Naive thymus-derived CD8-positive, alpha-beta T cell (primary cell): ENCODE results near the gene C5orf63. TPM values are rescaled to one million over a fixed set of nuclear protein-coding genes. Genes with fewer than 3 reads are reported as not detected.

Source experiments
- ATAC-seq, 2 donors: fragments of 150-1000 bp; cut with Tn5 transposase in 1 of 2; sonication (Bioruptor Pico), chemical (Tn5 transposase) in 1 of 2; 1 replicate in 1 of 2; 2 replicates in 1 of 2; pipeline ENCODE4 v1.10.0; 2021; ENCODE audit warnings: mild to moderate bottlenecking in 2 of 2, moderate library complexity in 2 of 2
- POLR2A ChIA-PET: fragments of 350-600 bp; sonication (Branson Sonifier 250); formaldehyde crosslinking; loops from one replicate; lab custom pipeline; 2021; ENCODE audit warnings: antibody characterized with exemption; lab: Charles Lee
- DNase-seq, 10 donors: peaks; one replicate each; pipeline versions ENCODE4 v3.0.0 to v3.0.0-alpha.2; 2020 to 2022
- H3K27ac Mint-ChIP-seq, 10 donors: one replicate each; pipeline ENCODE4 v1.8.0; 2020 to 2022; ENCODE audit warnings: mild to moderate bottlenecking in 10 of 10, mixed read lengths in 10 of 10, moderate library complexity in 4 of 10, inconsistent platforms in 1 of 10
- H3K27me3 Mint-ChIP-seq, 5 donors: one replicate each; pipeline ENCODE4 v1.8.0; 2021 to 2022; ENCODE audit warnings: mixed read lengths in 5 of 5
- H3K36me3 Mint-ChIP-seq, 3 donors: one replicate each; pipeline ENCODE4 v1.8.0; 2020 to 2022; ENCODE audit warnings: mixed read lengths in 3 of 3, mild to moderate bottlenecking in 2 of 3, inconsistent platforms in 1 of 3
- H3K4me1 Mint-ChIP-seq, 4 donors: one replicate each; pipeline ENCODE4 v1.8.0; 2021 to 2022; ENCODE audit warnings: mixed read lengths in 4 of 4
- H3K4me3 Mint-ChIP-seq, 10 donors: one replicate each; pipeline ENCODE4 v1.8.0; 2020 to 2022; ENCODE audit warnings: mild to moderate bottlenecking in 10 of 10, mixed read lengths in 10 of 10, moderate library complexity in 6 of 10, inconsistent platforms in 1 of 10
- H3K9me3 Mint-ChIP-seq, 9 donors: one replicate each; pipeline ENCODE4 v1.8.0; 2020 to 2022; ENCODE audit warnings: mixed read lengths in 9 of 9, mild to moderate bottlenecking in 3 of 9, inconsistent platforms in 1 of 9, moderate library complexity in 1 of 9
- polyA plus RNA-seq, 3 donors: library from polyadenylated mRNA; unstranded; fragments of 300-500 nt; fragmentation: Illumina TruSeq; gene quantifications; one replicate each; pipeline ENCODE4 v1.2.3, GENCODE V29; 2021
- total RNA-seq, 8 experiments: library from RNA in 2 of 8; stranded (reverse) in 2 of 8; gene quantifications; one replicate each; pipeline ENCODE4 v1.2.3 and lab custom pipeline; 2021 to 2026

The C5orf63 gene
- total and polyA plus RNA-seq, 5 experiments from 2014 or later = 4.2 to 23.7 (median 5.7) TPM

DNA sequence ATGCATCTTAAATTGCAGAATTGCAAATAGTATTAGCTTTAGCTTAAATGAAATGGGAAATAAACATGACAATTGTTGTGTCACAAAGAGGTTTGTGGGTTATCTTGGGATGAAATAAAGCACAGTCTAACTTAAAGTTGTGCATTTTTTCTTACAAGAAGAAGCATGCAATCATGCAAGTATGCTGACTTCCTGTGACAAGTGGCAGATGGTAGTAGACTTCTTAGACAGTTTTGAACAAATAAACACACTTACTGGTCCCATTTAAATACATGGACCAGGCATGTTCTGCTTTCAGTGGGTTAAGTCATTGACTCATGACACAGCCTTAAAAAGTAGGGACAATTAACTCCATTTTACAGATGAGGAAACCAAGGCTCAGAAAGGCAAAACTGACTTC is 15.9 kb upstream of the C5orf63 start:
- no peaks in the 10 kb centered on the region for H3K9me3 Mint-ChIP-seq
- peaks cover 0 to 2% (median 0%) of the 10 kb centered on the region in 5 donors for H3K27me3 Mint-ChIP-seq
- H3K27ac Mint-ChIP-seq = peak overlapping the region in 6 of 10 donors; percentile 17 to 77 (median 60)
- peak in 1 of 2 donors; percentile 36 for ATAC-seq
- DNase-seq = no peak
- no peaks in the 10 kb centered on the region for H3K36me3 Mint-ChIP-seq
- H3K4me1 Mint-ChIP-seq = peaks cover 4 to 15% (median 10%) of the 10 kb centered on the region in 4 donors
- H3K4me3 Mint-ChIP-seq = no peak overlapping the region
- POLR2A ChIA-PET = no interaction called here

GRCh38 chr5:127088251-127088650 is 14.9 kb upstream of the C5orf63 start:
- Mint-ChIP-seq H3K4me1 (peaks cover 4 to 15% (median 10%) of the 10 kb centered on the region in 4 donors), H3K27me3 (peaks cover 0 to 2% (median 0%) of the 10 kb centered on the region in 5 donors), H3K4me3 (no peak overlapping the region), H3K27ac (peak overlapping the region in 1 of 10 donors; percentile 15), H3K36me3 (no peaks in the 10 kb centered on the region), H3K9me3 (no peaks in the 10 kb centered on the region)
- ATAC-seq (no peak), DNase-seq (no peak)
- POLR2A ChIA-PET = interaction anchor here (0.5 kb wide), 1 partner anchor 466 kb away, joined by 5 read pairs; no protein-coding TSS in a partner anchor

DNA sequence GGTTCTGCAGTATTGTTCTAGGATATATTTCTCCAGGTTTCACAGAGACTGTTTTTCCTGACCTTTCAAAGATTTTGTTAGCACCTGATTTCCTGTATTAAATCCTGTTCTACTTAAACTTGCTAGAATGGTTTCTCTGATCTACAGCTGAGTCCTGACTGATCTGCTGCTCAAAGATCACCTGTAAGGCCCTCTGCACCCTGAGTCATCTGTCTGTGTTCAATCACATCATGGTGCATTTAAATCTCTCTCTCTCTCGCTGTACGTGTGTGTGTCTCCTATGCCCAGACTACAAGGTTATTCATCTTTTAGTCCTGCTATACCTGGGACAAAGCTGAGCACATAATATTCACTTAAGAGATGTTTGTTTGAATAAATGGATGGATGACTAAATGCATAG is 13.3 kb upstream of the C5orf63 start:
- POLR2A ChIA-PET = no interaction called here
- H3K27ac Mint-ChIP-seq = peak overlapping the region in 1 of 10 donors; percentile 60
- H3K36me3 Mint-ChIP-seq = no peaks in the 10 kb centered on the region
- DNase-seq (no peak), ATAC-seq (no peak)
- no peak overlapping the region for H3K4me3 Mint-ChIP-seq
- no peaks in the 10 kb centered on the region for H3K9me3 Mint-ChIP-seq
- peaks cover 0 to 2% (median 0%) of the 10 kb centered on the region in 5 donors for H3K27me3 Mint-ChIP-seq
- peaks cover 4 to 15% (median 10%) of the 10 kb centered on the region in 4 donors for H3K4me1 Mint-ChIP-seq

GRCh38 chr5:127085796-127086195 is 12.5 kb upstream of the C5orf63 start:
- Mint-ChIP-seq H3K9me3 (no peaks in the 10 kb centered on the region), H3K27me3 (peaks cover 0 to 1% (median 0%) of the 10 kb centered on the region in 5 donors), H3K27ac (no peak overlapping the region), H3K4me3 (no peak overlapping the region), H3K36me3 (no peaks in the 10 kb centered on the region), H3K4me1 (peaks cover 4 to 15% (median 10%) of the 10 kb centered on the region in 4 donors)
- no peak for ATAC-seq
- POLR2A ChIA-PET = no interaction called here
- DNase-seq = no peak

GRCh38 chr5:127085371-127085770 is 12.1 kb upstream of the C5orf63 start:
- no peaks in the 10 kb centered on the region for H3K9me3 Mint-ChIP-seq
- ATAC-seq = no peak
- no peaks in the 10 kb centered on the region for H3K36me3 Mint-ChIP-seq
- H3K4me1 Mint-ChIP-seq = peaks cover 4 to 15% (median 10%) of the 10 kb centered on the region in 4 donors
- POLR2A ChIA-PET = no interaction called here
- peaks cover 0 to 3% (median 0%) of the 10 kb centered on the region in 5 donors for H3K27me3 Mint-ChIP-seq
- H3K27ac Mint-ChIP-seq = no peak overlapping the region
- no peak overlapping the region for H3K4me3 Mint-ChIP-seq
- no peak for DNase-seq

DNA sequence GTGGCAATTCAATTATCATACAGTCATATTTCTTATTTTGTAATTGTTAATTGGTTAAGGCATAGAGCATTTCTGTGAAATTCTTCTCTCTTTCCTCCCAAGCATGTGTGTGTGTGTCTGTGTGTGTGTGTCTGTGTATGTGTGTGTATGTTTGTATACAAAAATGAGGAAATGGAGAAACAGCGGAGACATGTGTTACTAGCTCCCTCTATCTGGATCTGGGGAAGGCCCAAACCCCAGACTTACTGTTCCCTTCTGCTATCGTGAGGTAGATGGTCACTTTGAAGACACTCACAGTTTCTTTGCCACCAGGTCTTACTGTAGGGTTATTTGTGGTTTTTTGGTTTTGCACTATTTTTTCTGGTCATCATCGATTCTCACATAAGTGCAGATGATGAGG is 11.4 kb upstream of the C5orf63 start:
- POLR2A ChIA-PET = no interaction called here
- Mint-ChIP-seq H3K36me3 (no peaks in the 10 kb centered on the region), H3K27ac (no peak overlapping the region), H3K27me3 (peaks cover 0 to 10% (median 4%) of the 10 kb centered on the region in 5 donors), H3K4me3 (no peak overlapping the region), H3K9me3 (no peaks in the 10 kb centered on the region), H3K4me1 (peaks cover 4 to 15% (median 12%) of the 10 kb centered on the region in 4 donors)
- DNase-seq (no peak), ATAC-seq (no peak)

DNA sequence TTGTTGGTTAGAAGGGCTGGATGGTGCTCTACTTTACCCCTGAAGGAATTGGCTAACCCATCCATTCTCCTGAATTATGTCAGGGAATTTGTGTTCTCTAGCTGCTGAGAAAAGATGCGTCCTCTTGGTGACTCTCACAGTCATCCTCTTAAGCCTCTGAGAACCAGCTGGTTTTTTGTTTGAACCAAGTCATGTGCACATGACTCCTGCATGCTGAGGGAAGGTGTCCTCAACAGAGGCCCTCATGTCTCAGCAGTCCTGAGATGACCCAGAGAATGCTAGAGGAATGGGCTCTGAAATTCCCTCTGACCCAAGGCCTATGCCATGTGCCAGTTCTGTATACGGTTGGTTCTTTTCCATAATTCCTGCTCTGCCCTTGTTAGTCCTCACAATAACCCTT is 10.4 kb upstream of the C5orf63 start:
- DNase-seq (no peak), ATAC-seq (no peak)
- peaks cover 0 to 10% (median 4%) of the 10 kb centered on the region in 5 donors for H3K27me3 Mint-ChIP-seq
- H3K9me3 Mint-ChIP-seq = no peaks in the 10 kb centered on the region
- no peak overlapping the region for H3K4me3 Mint-ChIP-seq
- POLR2A ChIA-PET = no interaction called here
- peaks cover 0 to 7% (median 4%) of the 10 kb centered on the region in 4 donors for H3K4me1 Mint-ChIP-seq
- H3K36me3 Mint-ChIP-seq = no peaks in the 10 kb centered on the region
- H3K27ac Mint-ChIP-seq = no peak overlapping the region

- POLR2A ChIA-PET = no interaction called here
- no peaks in the 10 kb centered on the region for H3K9me3 Mint-ChIP-seq
- H3K36me3 Mint-ChIP-seq = no peaks in the 10 kb centered on the region
- DNase-seq (no peak), ATAC-seq (no peak)
- peaks cover 0 to 3% (median 0%) of the 10 kb centered on the region in 4 donors for H3K4me1 Mint-ChIP-seq
- H3K4me3 Mint-ChIP-seq = no peak overlapping the region
- H3K27me3 Mint-ChIP-seq = peaks cover 0 to 10% (median 4%) of the 10 kb centered on the region in 5 donors
- H3K27ac Mint-ChIP-seq = no peak overlapping the region
Observed at GRCh38 chr5:127079994-127080491, 6.7 kb upstream of the C5orf63 start.

DNA sequence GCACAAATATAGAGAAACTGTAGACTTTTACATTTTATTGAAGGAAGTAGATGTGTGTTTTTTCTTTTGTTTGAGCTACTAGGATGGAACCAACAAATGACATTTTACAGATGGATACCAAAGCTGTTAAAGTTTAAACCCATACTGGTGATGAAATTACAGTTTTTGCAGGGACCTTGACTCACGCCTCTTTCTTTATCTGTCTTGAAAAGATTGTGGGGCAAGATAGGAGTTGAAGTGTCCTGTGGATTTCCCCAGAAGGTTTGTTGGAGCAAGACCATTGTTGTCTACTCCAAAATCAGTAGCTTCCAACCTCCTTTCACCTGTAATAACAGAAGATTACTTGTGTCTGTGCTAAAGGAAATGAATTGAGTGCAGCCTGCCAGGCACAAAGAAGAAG is 4.1 kb upstream of the C5orf63 start:
- Mint-ChIP-seq H3K4me3 (no peak overlapping the region), H3K36me3 (no peaks in the 10 kb centered on the region), H3K27ac (no peak overlapping the region), H3K4me1 (peaks cover 11 to 16% (median 14%) of the 10 kb centered on the region in 4 donors), H3K27me3 (peaks cover 0 to 10% (median 4%) of the 10 kb centered on the region in 5 donors), H3K9me3 (peaks cover 0 to 3% (median 0%) of the 10 kb centered on the region in 9 donors)
- ATAC-seq (no peak), DNase-seq (no peak)
- POLR2A ChIA-PET = no interaction called here

- DNase-seq (no peak), ATAC-seq (no peak)
- Mint-ChIP-seq H3K27ac (peak overlapping the region in 2 of 10 donors; percentile 12 to 43), H3K4me1 (peaks cover 11 to 22% (median 16%) of the 10 kb centered on the region in 4 donors), H3K4me3 (no peak overlapping the region), H3K36me3 (no peaks in the 10 kb centered on the region), H3K27me3 (peaks cover 0 to 10% (median 4%) of the 10 kb centered on the region in 5 donors), H3K9me3 (peaks cover 0 to 3% (median 0%) of the 10 kb centered on the region in 9 donors)
- POLR2A ChIA-PET = no interaction called here
Observed at GRCh38 chr5:127076315-127077129, 3.2 kb upstream of the C5orf63 start.

DNA sequence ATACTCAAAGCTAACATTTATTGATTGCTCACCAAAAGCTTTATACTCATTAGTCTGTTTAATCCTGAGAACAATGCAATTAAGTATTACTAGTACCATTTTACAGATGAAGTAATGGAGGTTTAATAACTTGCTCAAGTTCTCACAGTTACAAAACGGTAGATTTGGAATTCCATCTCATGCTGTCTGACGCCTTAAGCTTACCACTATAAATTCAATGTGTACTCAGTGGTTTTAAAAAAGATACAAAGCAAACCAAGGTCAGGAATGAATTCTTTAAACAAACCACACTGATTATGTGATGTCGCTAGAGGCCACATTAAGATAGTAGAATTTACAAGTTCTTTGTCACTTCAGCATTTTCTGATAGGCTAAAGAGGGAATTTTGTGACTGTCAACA is 1.2 kb upstream of the C5orf63 start:
- H3K4me1 Mint-ChIP-seq = peaks cover 13 to 24% (median 18%) of the 10 kb centered on the region in 4 donors
- DNase-seq = no peak
- peaks cover 0 to 17% (median 12%) of the 10 kb centered on the region in 3 donors for H3K36me3 Mint-ChIP-seq
- POLR2A ChIA-PET = interaction anchor here (1.3 to 2.4 kb wide), 2 partner anchors 155 to 297 kb away, joined by 3 to 11 read pairs; partner anchors contain the start of gene LMNB1
- H3K9me3 Mint-ChIP-seq = peaks cover 0 to 3% (median 0%) of the 10 kb centered on the region in 9 donors
- peak overlapping the region in 6 of 10 donors; percentile 88 to 95 (median 90) for H3K4me3 Mint-ChIP-seq
- ATAC-seq = no peak
- no peaks in the 10 kb centered on the region for H3K27me3 Mint-ChIP-seq
- peak overlapping the region in 7 of 10 donors; percentile 14 to 96 (median 92) for H3K27ac Mint-ChIP-seq

GRCh38 chr5:127070243-127070642 is 3.1 kb downstream of the C5orf63 start:
- no peaks in the 10 kb centered on the region for H3K27me3 Mint-ChIP-seq
- peaks cover 0 to 30% (median 26%) of the 10 kb centered on the region in 3 donors for H3K36me3 Mint-ChIP-seq
- POLR2A ChIA-PET = no interaction called here
- peak overlapping the region in 1 of 10 donors; percentile 33 for H3K27ac Mint-ChIP-seq
- ATAC-seq = no peak
- no peak for DNase-seq
- H3K4me1 Mint-ChIP-seq = peaks cover 15 to 36% (median 22%) of the 10 kb centered on the region in 4 donors
- no peak overlapping the region for H3K4me3 Mint-ChIP-seq
- peaks cover 0 to 3% (median 0%) of the 10 kb centered on the region in 9 donors for H3K9me3 Mint-ChIP-seq
